ENCODE data around the gene FGD1. TPM values are rescaled to one million over a fixed set of nuclear protein-coding genes. Genes with fewer than 3 reads are reported as not detected.
"Not testable (repeated sequence)": the region's sequence is repeated elsewhere in the genome, so short reads cannot be mapped to it uniquely, and the experiment has no call there.

FGD1 gene
- 1 to 10 TPM in 3 of 4 donors, under 1 TPM in 1; 0.98 to 1.1 (median 1.0) TPM for total RNA-seq

- ATAC-seq (peak; percentile 46 to 58), DNase-seq (peak; percentile 17 to 26)
- H3K4me1 ChIP-seq, result no peaks in the 10 kb centered on the region
- TF ChIP-seq CTCF (IDR thresholded peaks at IDR 0.05 in 4 of 5, conservative IDR thresholded peaks at IDR 0.05 in 1 of 5) (no peak), POLR2A (IDR thresholded peaks at IDR 0.05) (no peak)
- intact Hi-C loops (cut with DNase I; ENCODE audit: low total_unique reads) (loop anchor here (2.0 kb wide), 1 partner anchor 33 kb away; no protein-coding TSS in a partner anchor), in situ Hi-C loops (cut with MboI; ENCODE audit: low sequenced_read_pairs in 4 of 4) (no loop called here)
- peaks cover 0 to 4% (median 0%) of the 10 kb centered on the region in 3 donors for H3K27me3 ChIP-seq
- no peaks in the 10 kb centered on the region for H3K9me3 ChIP-seq
- H3K36me3 ChIP-seq, result no peaks in the 10 kb centered on the region
- peak within 1 kb of the TSS; percentile 54 to 71 (median 64) for H3K4me3 ChIP-seq
- peak within 1 kb of the TSS; percentile 52 to 68 (median 62) for H3K27ac ChIP-seq
Observed at GRCh38 chrX:54495814-54496516, at the start of gene FGD1. Gene FGD1 (minus strand): TSS chrX:54496234. CDS start chrX:54495432, 802 bp downstream.

DNA sequence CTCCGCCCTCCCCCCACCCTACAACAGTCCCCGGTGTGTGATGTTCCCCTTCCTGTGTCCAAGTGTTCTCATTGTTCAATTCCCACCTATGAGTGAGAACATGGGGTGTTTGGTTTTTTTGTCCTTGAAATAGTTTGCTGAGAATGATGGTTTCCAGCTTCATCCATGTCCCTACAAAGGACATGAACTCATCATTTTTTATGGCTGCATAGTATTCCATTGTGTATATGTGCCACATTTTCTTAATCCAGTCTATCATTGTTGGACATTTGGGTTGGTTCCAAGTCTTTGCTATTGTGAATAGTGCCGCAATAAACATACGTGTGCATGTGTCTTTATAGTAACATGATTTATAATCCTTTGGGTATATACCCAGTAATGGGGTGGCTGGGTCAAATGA is 46.2 kb upstream of the FGD1 start:
- H3K27me3 ChIP-seq; intact Hi-C loops (cut with DNase I; ENCODE audit: low total_unique reads); ATAC-seq; H3K4me3 ChIP-seq; DNase-seq; H3K9me3 ChIP-seq; H3K27ac ChIP-seq; H3K4me1 ChIP-seq: not testable (repeated sequence)
- in situ Hi-C loops (cut with MboI; ENCODE audit: low sequenced_read_pairs in 4 of 4), result loop anchor here in 3 of 4 donors (25.0 kb wide), 2 partner anchors 355 to 505 kb away; partner anchors contain the start of genes FAM120C (in 2 of the 3) and PHF8 (in 2 of the 3)
- H3K36me3 ChIP-seq, result peaks cover 0 to 51% of the 10 kb centered on the region in 2 donors

DNA sequence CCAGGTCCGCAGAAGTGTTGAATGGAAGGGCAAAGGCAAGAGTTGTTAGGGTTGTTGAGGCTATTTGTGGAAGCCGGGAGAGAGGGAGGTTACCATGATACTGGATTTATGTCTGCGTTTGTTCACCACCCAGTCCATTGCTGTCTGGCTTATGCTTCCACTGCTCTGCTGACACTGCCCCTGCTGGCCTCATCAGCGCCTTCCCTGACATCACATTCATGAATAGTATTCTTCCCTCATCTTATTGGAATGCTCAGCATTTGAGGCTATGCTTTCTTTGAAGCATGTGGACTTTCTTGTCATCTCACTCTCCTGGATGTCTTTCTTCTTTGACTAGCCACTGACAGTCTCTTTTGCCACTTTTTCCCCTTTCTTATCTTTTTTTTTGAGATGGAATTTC is 44.3 kb upstream of the FGD1 start:
- peaks cover 0 to 35% of the 10 kb centered on the region in 2 donors for H3K36me3 ChIP-seq
- intact Hi-C loops (cut with DNase I; ENCODE audit: low total_unique reads) (no loop called here), in situ Hi-C loops (cut with MboI; ENCODE audit: low sequenced_read_pairs in 4 of 4) (loop anchor here in 3 of 4 donors (25.0 kb wide), 2 partner anchors 353 to 503 kb away; partner anchors contain the start of genes FAM120C (in 2 of the 3) and PHF8 (in 2 of the 3))
- DNase-seq, result no peak
- ATAC-seq, result no peak
- no peak overlapping the region for H3K27ac ChIP-seq
- no peaks in the 10 kb centered on the region for H3K27me3 ChIP-seq
- no peaks in the 10 kb centered on the region for H3K9me3 ChIP-seq
- H3K4me1 ChIP-seq, result no peaks in the 10 kb centered on the region
- no peak for TF ChIP-seq POLR2A (IDR thresholded peaks at IDR 0.05)
- TF ChIP-seq CTCF (IDR thresholded peaks at IDR 0.05 in 4 of 5, conservative IDR thresholded peaks at IDR 0.05 in 1 of 5), result no peak
- no peak overlapping the region for H3K4me3 ChIP-seq

DNA sequence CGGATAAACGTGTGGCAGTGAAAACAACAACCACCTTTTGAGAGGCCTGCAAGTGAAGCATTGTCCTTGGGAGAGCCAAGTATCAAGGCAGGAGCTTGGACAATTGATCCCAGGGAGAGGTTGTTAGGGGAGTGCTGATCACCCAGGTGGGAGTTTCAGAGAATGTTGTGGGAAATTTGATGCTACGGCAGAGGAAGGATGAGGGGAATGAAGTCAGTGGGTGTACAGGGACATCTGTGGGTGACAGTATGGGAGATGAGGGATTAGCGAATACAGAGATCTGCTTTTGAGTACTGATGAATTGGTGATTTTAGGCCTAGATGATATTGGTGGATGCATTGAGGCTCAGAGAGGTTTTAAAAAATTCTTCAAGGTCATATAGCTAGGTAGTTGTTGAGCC is 38.2 kb upstream of the FGD1 start:
- Histone ChIP-seq H3K4me1 (peaks cover 3 to 12% of the 10 kb centered on the region in 2 donors), H3K27me3 (no peaks in the 10 kb centered on the region), H3K36me3 (no peaks in the 10 kb centered on the region), H3K27ac (no peak overlapping the region), H3K9me3 (no peaks in the 10 kb centered on the region), H3K4me3 (no peak overlapping the region)
- intact Hi-C loops (cut with DNase I; ENCODE audit: low total_unique reads) (loop anchor here (5.0 kb wide), 1 partner anchor 468 kb away; the partner anchor contains the start of gene APEX2), in situ Hi-C loops (cut with MboI; ENCODE audit: low sequenced_read_pairs in 4 of 4) (loop anchor here (10.0 to 25.0 kb wide), 3 partner anchors 89 to 497 kb away; partner anchors contain the start of genes FAM120C (in 2 of the 4), PHF8 (in 2 of the 4) and TSR2 (in 1 of the 4))
- no peak for ATAC-seq
- TF ChIP-seq POLR2A (IDR thresholded peaks at IDR 0.05) (no peak), CTCF (IDR thresholded peaks at IDR 0.05 in 4 of 5, conservative IDR thresholded peaks at IDR 0.05 in 1 of 5) (no peak)
- DNase-seq, result no peak

DNA sequence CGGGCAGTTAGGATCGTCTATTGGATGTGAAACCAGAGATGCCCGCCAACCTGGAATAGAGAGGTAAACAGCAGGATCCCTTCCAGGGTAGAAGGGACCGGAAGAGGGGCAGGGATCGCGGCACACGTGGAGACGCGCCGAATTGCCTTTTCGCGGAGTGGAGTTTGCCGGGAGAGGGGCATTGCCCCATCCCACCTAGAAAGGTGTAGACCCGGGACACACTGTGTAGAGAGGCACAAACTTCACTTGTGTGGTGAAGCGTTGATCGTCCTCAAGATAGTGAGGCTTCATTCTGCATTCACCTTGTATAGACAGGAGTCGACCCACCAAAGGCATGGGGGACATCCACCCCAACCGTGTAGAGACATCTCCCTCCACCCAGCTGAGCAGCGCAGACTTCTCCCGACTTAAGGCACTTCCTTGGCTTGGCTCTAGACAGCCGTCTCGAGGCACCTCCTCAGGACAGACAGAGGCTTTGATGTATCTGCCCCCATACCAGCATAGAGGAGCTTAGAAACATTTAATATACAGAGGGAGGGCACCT is 34.4 kb upstream of the FGD1 start:
- H3K27ac ChIP-seq, result peak overlapping the region; percentile 80 to 87 (median 84)
- H3K9me3 ChIP-seq, result no peaks in the 10 kb centered on the region
- no peaks in the 10 kb centered on the region for H3K36me3 ChIP-seq
- DNase-seq (no peak), ATAC-seq (peak; percentile 63)
- peaks cover 4 to 12% of the 10 kb centered on the region in 2 donors for H3K4me1 ChIP-seq
- H3K27me3 ChIP-seq, result no peaks in the 10 kb centered on the region
- in situ Hi-C loops (cut with MboI; ENCODE audit: low sequenced_read_pairs in 4 of 4) (loop anchor here (10.0 to 25.0 kb wide), 3 partner anchors 86 to 493 kb away; partner anchors contain the start of genes FAM120C (in 2 of the 4), PHF8 (in 2 of the 4) and TSR2 (in 1 of the 4)), intact Hi-C loops (cut with DNase I; ENCODE audit: low total_unique reads) (loop anchor here (2.0 to 5.0 kb wide), 3 partner anchors 90 to 472 kb away; partner anchors contain the start of genes APEX2 and TSR2)
- H3K4me3 ChIP-seq, result peak overlapping the region; percentile 64 to 84 (median 76)
- no peak for TF ChIP-seq CTCF (IDR thresholded peaks at IDR 0.05 in 4 of 5, conservative IDR thresholded peaks at IDR 0.05 in 1 of 5)

Data from gastrocnemius medialis (tissue), 4 donors.